ENCODE data around the gene ZNF398.

- TF ChIP-seq CTCF (IDR thresholded peaks at IDR 0.05) (no peak), POLR2A (IDR thresholded peaks at IDR 0.05) (no peak)
These were observed 21.9 kb upstream of the ZNF398 start for GRCh38 chr7:149125189-149125862.

All from uterus (tissue), 2 donors.